IMR-90 (cell line): Measurements from ENCODE around the gene TMEM92. TPM values are rescaled to one million over a fixed set of nuclear protein-coding genes. Genes with fewer than 3 reads are reported as not detected.

Experiments
- ATAC-seq: fragments of 200-7000 bp; cut with Tn5 transposase; 2 replicates; pipeline ENCODE4 v1.9.1; 2020; ENCODE audit warnings: low read depth, mild to moderate bottlenecking, moderate library complexity
- BruUV-seq: library from RNA; stranded (reverse); fragments of 400-500 nt; replicated peaks from 2 replicates; lab custom pipeline; 2021; lab: Mats Ljungman, UMichigan
- CTCF ChIA-PET: fragments of 300-600 bp; formaldehyde crosslinking; extraction: SDS; loops from one replicate; lab custom pipeline; 2021; ENCODE audit warnings: antibody characterized with exemption; lab: Yijun Ruan, JAX
- POLR2A ChIA-PET: fragments of 300-600 bp; sonication (Branson Sonifier 250); formaldehyde crosslinking; loops from one replicate; lab custom pipeline; 2022; ENCODE audit warnings: antibody characterized with exemption; ENCODE audit not compliant: unreplicated experiment; lab: Charles Lee
- DNase-seq: peaks from one replicate; pipeline ENCODE4 v3.0.0; 2013
- H2AFZ ChIP-seq: replicated peaks from 2 replicates; pipeline ENCODE3; 2013; ENCODE audit warnings: low read length, mild to moderate bottlenecking; ENCODE audit not compliant: poor library complexity
- H2AK5ac ChIP-seq: 2 replicates; pipeline ENCODE4 v1.6.1; 2013; ENCODE audit warnings: low read depth, low read length, inconsistent platforms
- H2AK9ac ChIP-seq: replicated peaks from 2 replicates; pipeline ENCODE3; 2013; ENCODE audit warnings: mild to moderate bottlenecking, low read depth, low read length, moderate library complexity; ENCODE audit not compliant: poor library complexity
- H2BK120ac ChIP-seq: 2 replicates; pipeline ENCODE4 v1.6.1; 2013; ENCODE audit warnings: low read depth, low read length, inconsistent platforms
- H2BK15ac ChIP-seq: 3 replicates; pipeline ENCODE4 v1.6.1; 2013; ENCODE audit warnings: low read depth, low read length, inconsistent platforms
- H2BK20ac ChIP-seq: 2 replicates; pipeline ENCODE4 v1.6.1; 2013; ENCODE audit warnings: low read depth, mild to moderate bottlenecking, inconsistent platforms, low read length, moderate library complexity
- H2BK5ac ChIP-seq: 2 replicates; pipeline ENCODE4 v1.6.1; 2013; ENCODE audit warnings: mild to moderate bottlenecking, low read depth, low read length, inconsistent platforms; ENCODE audit not compliant: poor library complexity, severe bottlenecking
- H3K14ac ChIP-seq: replicated peaks from 2 replicates; pipeline ENCODE4 v1.6.1; 2013; ENCODE audit warnings: low read depth, low read length, inconsistent platforms
- H3K18ac ChIP-seq: 2 replicates; pipeline ENCODE4 v1.6.1; 2013; ENCODE audit warnings: low read depth, low read length, control low read depth
- H3K23ac ChIP-seq: 2 replicates; pipeline ENCODE4 v1.6.1; 2013; ENCODE audit warnings: low read depth, low read length, inconsistent platforms
- H3K27ac ChIP-seq: 2 replicates; pipeline ENCODE4 v1.5.1; 2013; ENCODE audit warnings: mild to moderate bottlenecking, control low read depth, low read length; ENCODE audit not compliant: insufficient read depth
- H3K27me3 ChIP-seq: 2 replicates; pipeline ENCODE4 v1.6.1; 2013; ENCODE audit warnings: low read length; ENCODE audit not compliant: control insufficient read depth, insufficient read depth
- H3K36me3 ChIP-seq: 2 replicates; pipeline ENCODE4 v1.6.1; 2013; ENCODE audit warnings: low read length, mixed read lengths; ENCODE audit not compliant: control insufficient read depth, insufficient read depth
- H3K4ac ChIP-seq: 2 replicates; pipeline ENCODE4 v1.6.1; 2013; ENCODE audit warnings: low read depth, low read length, inconsistent platforms
- H3K4me1 ChIP-seq: 2 replicates; pipeline ENCODE4 v1.6.1; 2013; ENCODE audit warnings: low read length, mixed read lengths; ENCODE audit not compliant: control insufficient read depth, insufficient read depth
- H3K4me2 ChIP-seq: 2 replicates; pipeline ENCODE4 v1.6.1; 2013; ENCODE audit warnings: low read depth, mild to moderate bottlenecking, control low read depth, low read length, moderate library complexity
- H3K4me3 ChIP-seq: 2 replicates; pipeline ENCODE4 v1.5.1; 2013; ENCODE audit warnings: low read depth, mild to moderate bottlenecking, control low read depth, low read length, moderate library complexity; ENCODE audit not compliant: insufficient read depth
- H3K56ac ChIP-seq: 2 replicates; pipeline ENCODE4 v1.6.1; 2013; ENCODE audit warnings: low read length, inconsistent platforms; ENCODE audit not compliant: insufficient read depth; ENCODE audit errors: extremely low read depth
- H3K79me1 ChIP-seq, 2 experiments: 2 replicates each; pipeline ENCODE4 v1.6.1; 2013; ENCODE audit warnings: low read length in 2 of 2, inconsistent platforms in 1 of 2, low read depth in 1 of 2
- H3K9ac ChIP-seq: 2 replicates; pipeline ENCODE4 v1.6.1; 2013; ENCODE audit warnings: low read depth, low read length, control low read depth
- H3K9me1 ChIP-seq: 2 replicates; pipeline ENCODE4 v1.6.1; 2013; ENCODE audit warnings: low read length, inconsistent platforms; ENCODE audit not compliant: insufficient read depth
- H3K9me3 ChIP-seq: 2 replicates; pipeline ENCODE4 v1.6.1; 2013; ENCODE audit warnings: low read length; ENCODE audit not compliant: control insufficient read depth, insufficient read depth
- H4K20me1 ChIP-seq: 2 replicates; pipeline ENCODE4 v1.6.1; 2013; ENCODE audit warnings: low read length, inconsistent platforms; ENCODE audit not compliant: insufficient read depth
- H4K5ac ChIP-seq: 2 replicates; pipeline ENCODE4 v1.6.1; 2013; ENCODE audit warnings: mild to moderate bottlenecking, low read depth, low read length, control low read depth
- H4K8ac ChIP-seq, 2 experiments: 2 replicates each; pipeline ENCODE4 v1.6.1; 2013; ENCODE audit warnings: low read depth in 2 of 2, low read length in 2 of 2, control low read depth in 1 of 2, inconsistent platforms in 1 of 2
- H4K91ac ChIP-seq: 2 replicates; pipeline ENCODE4 v1.6.1; 2013; ENCODE audit warnings: low read depth, low read length, inconsistent platforms; ENCODE audit not compliant: insufficient read depth
- CEBPB ChIP-seq: IDR thresholded peaks from 2 replicates; pipeline ENCODE4 v1.6.1; 2012; ENCODE audit warnings: low read depth, low read length, improper control_type of control experiment
- ELK1 ChIP-seq: fragments of 150-350 bp; IDR thresholded peaks from 2 replicates; pipeline ENCODE4 v1.6.1; 2016; ENCODE audit warnings: low read depth, mild to moderate bottlenecking, low read length, moderate library complexity, borderline replicate concordance
- MAZ ChIP-seq: IDR thresholded peaks from 2 replicates; pipeline ENCODE4 v1.6.1; 2012; ENCODE audit warnings: low read depth, mild to moderate bottlenecking, low read length, improper control_type of control experiment, moderate library complexity, borderline replicate concordance
- MXI1 ChIP-seq: IDR thresholded peaks from 2 replicates; pipeline ENCODE4 v1.6.1; 2012; ENCODE audit warnings: low read depth, mild to moderate bottlenecking, low read length, moderate library complexity, borderline replicate concordance
- RAD21 ChIP-seq: IDR thresholded peaks from 2 replicates; pipeline ENCODE4 v1.6.1; 2012; ENCODE audit warnings: low read length, improper control_type of control experiment
- RCOR1 ChIP-seq: IDR thresholded peaks from 2 replicates; pipeline ENCODE4 v1.6.1; 2012; ENCODE audit warnings: mild to moderate bottlenecking, low read length, improper control_type of control experiment; ENCODE audit not compliant: insufficient replicate concordance
- RFX5 ChIP-seq: IDR thresholded peaks from 2 replicates; pipeline ENCODE4 v1.8.0; 2012; ENCODE audit warnings: low read depth, mild to moderate bottlenecking, low read length, moderate library complexity
- WGBS, 2 experiments: methylation state at CpG; one replicate each; pipeline versions ENCODE4 v1.1.5 to v1.1.7; 2013; ENCODE audit warnings: missing lambda C conversion rate in 2 of 2; ENCODE audit not compliant: insufficient read length in 1 of 2; ENCODE audit errors: extremely low coverage in 2 of 2; 5-methylcytosine and 5-hydroxymethylcytosine counted together
- dilution Hi-C: fragments of 300-500 bp; cut with HindIII; formaldehyde crosslinking; loops from one replicate; pipeline ENCODE4 v1.14.3; 2018; ENCODE audit warnings: low sequenced_read_pairs; ENCODE audit not compliant: unreplicated experiment
- in situ Hi-C: fragments of 300-500 bp; cut with MboI; formaldehyde crosslinking; loops from 3 replicates; pipeline ENCODE4 v1.14.3; 2019; ENCODE audit warnings: low sequenced_read_pairs, inconsistent platforms, mixed read lengths
- intact Hi-C: fragments of 100-400 bp; cut with micrococcal nuclease; formaldehyde crosslinking; loops from 2 replicates; pipeline ENCODE4 v1.10.0; 2022
- polyA plus RNA-seq, 3 experiments: library from polyadenylated mRNA; depleted of rRNA; stranded (reverse); fragments of >200 nt; gene quantifications; 2 replicates each; pipeline ENCODE4 v1.2.3, GENCODE V29; 2012; ENCODE audit warnings: low replicate concordance in 1 of 3
- total RNA-seq: library from RNA; depleted of rRNA; stranded (reverse); fragments of >200 nt; gene quantifications from 2 replicates; pipeline ENCODE4 v1.2.3, GENCODE V29; 2012

TMEM92 gene
- total and polyA plus RNA-seq, 2 of the 4 experiments (the other 2 are of a cell fraction) = 0.18 to 1.7 TPM

DNA sequence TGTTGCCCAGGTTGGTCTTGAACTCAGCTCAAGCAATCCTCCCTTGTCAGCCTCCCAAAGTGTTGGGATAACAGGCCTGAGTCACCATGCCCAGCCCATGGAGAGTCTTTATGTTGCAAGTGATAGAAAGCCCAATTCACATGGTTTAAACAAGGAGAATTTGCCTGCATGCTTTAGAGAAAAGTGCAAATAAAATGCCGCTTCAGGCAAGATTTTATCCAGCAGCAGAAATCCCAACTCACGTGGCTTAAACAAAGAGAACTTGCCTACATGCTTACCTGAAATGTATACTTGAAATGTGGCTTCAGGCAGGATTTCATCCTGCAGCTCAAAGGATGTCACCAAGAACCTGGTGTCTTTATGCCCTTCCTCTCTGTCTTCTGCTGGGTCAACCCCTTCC lies 42.9 kb downstream of the TMEM92 start:
- H2AFZ ChIP-seq = no peak overlapping the region
- peaks cover 32% of the 10 kb centered on the region for H3K27me3 ChIP-seq
- no peak overlapping the region for H2BK5ac ChIP-seq
- no peak overlapping the region for H3K4ac ChIP-seq
- ATAC-seq = no peak
- H3K56ac ChIP-seq = no peak overlapping the region
- TF ChIP-seq CEBPB (no peak), RFX5 (no peak), MAZ (no peak), MXI1 (no peak), RCOR1 (no peak), RAD21 (no peak), ELK1 (no peak)
- H3K4me3 ChIP-seq = no peak overlapping the region
- H3K9me1 ChIP-seq = no peaks in the 10 kb centered on the region
- dilution Hi-C loops (no loop called here), intact Hi-C loops (no loop called here), in situ Hi-C loops (loop anchor here (25.0 kb wide), 1 partner anchor 430 kb away; no protein-coding TSS in a partner anchor)
- H3K14ac ChIP-seq = no peak overlapping the region
- H2AK5ac ChIP-seq = no peak overlapping the region
- no peak overlapping the region for H4K91ac ChIP-seq
- CTCF ChIA-PET = interaction anchor here (1.0 to 1.5 kb wide), 3 partner anchors 16 to 147 kb away, joined by 3 read pairs; no protein-coding TSS in a partner anchor
- H3K4me1 ChIP-seq = peaks cover 5% of the 10 kb centered on the region
- no TSS peak for BruUV-seq
- H2BK120ac ChIP-seq = no peak overlapping the region
- no peak overlapping the region for H4K8ac ChIP-seq
- H2BK20ac ChIP-seq = no peak overlapping the region
- H3K23ac ChIP-seq = no peak overlapping the region
- DNase-seq = no peak
- H3K27ac ChIP-seq = no peak overlapping the region
- POLR2A ChIA-PET = no interaction called here
- H2BK15ac ChIP-seq = no peak overlapping the region
- H3K36me3 ChIP-seq = no peaks in the 10 kb centered on the region
- H2AK9ac ChIP-seq = no peak overlapping the region
- H3K4me2 ChIP-seq = no peak overlapping the region
- no peaks in the 10 kb centered on the region for H4K20me1 ChIP-seq
- no peak overlapping the region for H3K9ac ChIP-seq
- no peak overlapping the region for H3K18ac ChIP-seq
- no peaks in the 10 kb centered on the region for H3K9me3 ChIP-seq
- no peak overlapping the region for H4K5ac ChIP-seq
- no CpG with 5 or more reads among the region's 2 CpGs for WGBS, 2 experiments
- no peaks in the 10 kb centered on the region for H3K79me1 ChIP-seq
